Left colon (tissue), 2 donors: ENCODE data around the gene USP54. TPM values are rescaled to one million over a fixed set of nuclear protein-coding genes. Genes with fewer than 3 reads are reported as not detected.

Experiments used
- total RNA-seq, 2 donors: library from RNA; stranded (reverse); fragmentation: NEBNext Ultra II Directional; extraction: Animal tissue kit (Norgen Biotek cat#: 25700); gene quantifications; one replicate each; pipeline ENCODE4 v1.2.1, GENCODE V29; 2021
- donor health status: DM: no; HTN: no; CAD: no.
- donor health status: DM: yes; HTN: yes; CAD: no.

USP54 gene
- total RNA-seq, 2 donors from 2014 or later = 111 to 121 TPM

Other genes with a start within 250 kb of the USP54 start
- gene CFAP70, start 232.5 kb downstream of the USP54 start, total RNA-seq = 1 to 10 TPM in 1 of 2 donors, under 1 TPM in 1; 0.98 to 1.2 TPM
- gene ANXA7, start 177.3 kb downstream of the USP54 start, total RNA-seq = 100 to 1,000 TPM in 1 of 2 donors, 10 to 100 TPM in 1; 97.5 to 114 TPM
- gene MSS51, start 157.8 kb downstream of the USP54 start, total RNA-seq = 1 to 10 TPM; 1.5 to 1.9 TPM
- 10 to 100 TPM; 28.8 to 29.3 TPM for gene PPP3CB, start 95.3 kb downstream of the USP54 start, total RNA-seq
- not detected for gene MYOZ1, start 50.1 kb upstream of the USP54 start, total RNA-seq
- not detected for gene SYNPO2L, start 64.7 kb upstream of the USP54 start, total RNA-seq
- 1 to 10 TPM; 8.0 to 9.8 TPM for gene AGAP5, start 106.8 kb upstream of the USP54 start, total RNA-seq
- 10 to 100 TPM; 65.1 to 75.5 TPM for gene SEC24C, start 153.0 kb upstream of the USP54 start, total RNA-seq
- 10 to 100 TPM; 26.0 to 28.5 TPM for gene CHCHD1, start 190.7 kb upstream of the USP54 start, total RNA-seq
- gene ZSWIM8, start 194.3 kb upstream of the USP54 start, total RNA-seq = 10 to 100 TPM; 60.4 to 67.1 TPM
- 10 to 100 TPM; 21.4 to 24.3 TPM for gene NDST2, start 220.3 kb upstream of the USP54 start, total RNA-seq